IPS-20b (cell line): ENCODE data around the gene XKR8.
A peak's percentile ranks its signal among the peaks of the same experiment; 100 is the strongest.

Source experiments
- H3K27ac ChIP-seq: one replicate; pipeline ENCODE4 v1.5.1; 2013; ENCODE audit warnings: low read length
- H3K27me3 ChIP-seq: 2 replicates; pipeline ENCODE4 v1.6.1; 2013; ENCODE audit warnings: mild to moderate bottlenecking, low read length, inconsistent platforms; ENCODE audit not compliant: insufficient read depth
- H3K36me3 ChIP-seq: 2 replicates; pipeline ENCODE4 v1.6.1; 2013; ENCODE audit warnings: low read depth, mild to moderate bottlenecking, inconsistent platforms, low read length, moderate library complexity; ENCODE audit not compliant: insufficient read depth
- H3K4me1 ChIP-seq: 2 replicates; pipeline ENCODE4 v1.6.1; 2013; ENCODE audit warnings: mild to moderate bottlenecking, control low read depth, inconsistent platforms, low read length, moderate library complexity; ENCODE audit not compliant: insufficient read depth
- H3K4me3 ChIP-seq: 2 replicates; pipeline ENCODE4 v1.5.1; 2013; ENCODE audit warnings: mild to moderate bottlenecking, low read length, inconsistent platforms
- H3K9ac ChIP-seq: 2 replicates; pipeline ENCODE4 v1.6.1; 2013; ENCODE audit warnings: low read depth, mild to moderate bottlenecking, inconsistent platforms, low read length, moderate library complexity
- H3K9me3 ChIP-seq: 2 replicates; pipeline ENCODE4 v1.6.1; 2013; ENCODE audit warnings: mild to moderate bottlenecking, low read depth, low read length, inconsistent platforms; ENCODE audit not compliant: insufficient read depth

XKR8 gene

GRCh38 chr1:27938488-27938887 is 21.3 kb upstream of the XKR8 start:
- Histone ChIP-seq H3K9me3 (no peaks in the 10 kb centered on the region), H3K27ac (peak overlapping the region; percentile 45), H3K4me3 (peak overlapping the region; percentile 97), H3K27me3 (peaks cover 11% of the 10 kb centered on the region), H3K9ac (peak overlapping the region; percentile 67), H3K4me1 (peaks cover 23% of the 10 kb centered on the region), H3K36me3 (peaks cover 32% of the 10 kb centered on the region)

GRCh38 chr1:27940297-27940696 is 19.5 kb upstream of the XKR8 start:
- Histone ChIP-seq H3K9me3 (no peaks in the 10 kb centered on the region), H3K27me3 (peaks cover 7% of the 10 kb centered on the region), H3K36me3 (peaks cover 45% of the 10 kb centered on the region), H3K9ac (peak overlapping the region; percentile 40; the same call in 1 of the 2 replicates), H3K4me1 (peaks cover 20% of the 10 kb centered on the region), H3K27ac (no peak overlapping the region), H3K4me3 (no peak overlapping the region)

- H3K27ac ChIP-seq: no peak overlapping the region
- H3K4me1 ChIP-seq: peaks cover 20% of the 10 kb centered on the region
- no peak overlapping the region for H3K9ac ChIP-seq
Measured at GRCh38 chr1:27940870-27941560, 18.8 kb upstream of the XKR8 start.

GRCh38 chr1:27941671-27942540 is 17.9 kb upstream of the XKR8 start:
- H3K9ac ChIP-seq: no peak overlapping the region
- peaks cover 20% of the 10 kb centered on the region for H3K4me1 ChIP-seq
- no peaks in the 10 kb centered on the region for H3K27me3 ChIP-seq
- no peak overlapping the region for H3K27ac ChIP-seq
- no peaks in the 10 kb centered on the region for H3K9me3 ChIP-seq
- H3K4me3 ChIP-seq: no peak overlapping the region
- H3K36me3 ChIP-seq: peaks cover 60% of the 10 kb centered on the region

More at GRCh38 chr1:27940870-27941560, 18.8 kb upstream of the XKR8 start:
- Histone ChIP-seq H3K9me3 (no peaks in the 10 kb centered on the region), H3K36me3 (peaks cover 52% of the 10 kb centered on the region), H3K4me3 (no peak overlapping the region), H3K27me3 (0 out of 2 replicates have a peak, but pooled peaks cover under 1% of the 10 kb centered on the region)

GRCh38 chr1:27945020-27945419 is 14.8 kb upstream of the XKR8 start:
- H3K9me3 ChIP-seq: no peaks in the 10 kb centered on the region
- no peaks in the 10 kb centered on the region for H3K27me3 ChIP-seq
- H3K27ac ChIP-seq: no peak overlapping the region
- H3K4me1 ChIP-seq: peaks cover 1% of the 10 kb centered on the region; the same call in 1 of the 2 replicates
- no peak overlapping the region for H3K4me3 ChIP-seq
- peaks cover 79% of the 10 kb centered on the region for H3K36me3 ChIP-seq
- no peak overlapping the region for H3K9ac ChIP-seq

GRCh38 chr1:27949027-27949426 is 10.7 kb upstream of the XKR8 start:
- Histone ChIP-seq H3K27me3 (no peaks in the 10 kb centered on the region), H3K36me3 (peaks cover 83% of the 10 kb centered on the region), H3K4me1 (no peaks in the 10 kb centered on the region), H3K27ac (no peak overlapping the region), H3K4me3 (no peak overlapping the region), H3K9ac (no peak overlapping the region), H3K9me3 (no peaks in the 10 kb centered on the region)

GRCh38 chr1:27951396-27951795 is 8.4 kb upstream of the XKR8 start:
- Histone ChIP-seq H3K36me3 (peaks cover 83% of the 10 kb centered on the region), H3K9me3 (no peaks in the 10 kb centered on the region), H3K4me3 (no peak overlapping the region), H3K27ac (no peak overlapping the region), H3K4me1 (no peaks in the 10 kb centered on the region), H3K9ac (no peak overlapping the region), H3K27me3 (no peaks in the 10 kb centered on the region)

- Histone ChIP-seq H3K27ac (no peak overlapping the region), H3K27me3 (no peaks in the 10 kb centered on the region), H3K9me3 (no peaks in the 10 kb centered on the region), H3K4me3 (no peak overlapping the region), H3K4me1 (no peaks in the 10 kb centered on the region), H3K9ac (no peak overlapping the region), H3K36me3 (peaks cover 80% of the 10 kb centered on the region)
Measured at GRCh38 chr1:27952147-27952546, 7.6 kb upstream of the XKR8 start.

GRCh38 chr1:27954186-27954585 is 5.6 kb upstream of the XKR8 start:
- H3K4me1 ChIP-seq: no peaks in the 10 kb centered on the region
- no peak overlapping the region for H3K4me3 ChIP-seq
- peaks cover 80% of the 10 kb centered on the region for H3K36me3 ChIP-seq
- no peaks in the 10 kb centered on the region for H3K9me3 ChIP-seq
- H3K9ac ChIP-seq: no peak overlapping the region
- H3K27me3 ChIP-seq: no peaks in the 10 kb centered on the region
- no peak overlapping the region for H3K27ac ChIP-seq

GRCh38 chr1:27955076-27955475 is 4.7 kb upstream of the XKR8 start:
- Histone ChIP-seq H3K4me3 (no peak overlapping the region), H3K27me3 (no peaks in the 10 kb centered on the region), H3K36me3 (peaks cover 71% of the 10 kb centered on the region), H3K9me3 (no peaks in the 10 kb centered on the region), H3K27ac (no peak overlapping the region), H3K4me1 (no peaks in the 10 kb centered on the region), H3K9ac (no peak overlapping the region)

GRCh38 chr1:27956761-27957160 is 3.0 kb upstream of the XKR8 start:
- Histone ChIP-seq H3K27ac (no peak overlapping the region), H3K9ac (no peak overlapping the region), H3K36me3 (peaks cover 59% of the 10 kb centered on the region), H3K4me1 (0 out of 2 replicates have a peak, but pooled peaks cover 5% of the 10 kb centered on the region), H3K27me3 (no peaks in the 10 kb centered on the region), H3K4me3 (no peak overlapping the region), H3K9me3 (no peaks in the 10 kb centered on the region)

GRCh38 chr1:27957655-27958054 is 2.1 kb upstream of the XKR8 start:
- H3K27me3 ChIP-seq: no peaks in the 10 kb centered on the region
- no peak overlapping the region for H3K27ac ChIP-seq
- no peak overlapping the region for H3K9ac ChIP-seq
- H3K4me1 ChIP-seq: 0 out of 2 replicates have a peak, but pooled peaks cover 5% of the 10 kb centered on the region
- H3K36me3 ChIP-seq: peaks cover 51% of the 10 kb centered on the region
- no peaks in the 10 kb centered on the region for H3K9me3 ChIP-seq
- no peak overlapping the region for H3K4me3 ChIP-seq
